Heart left ventricle (tissue), 13 donors: ENCODE measurements around the gene MAPK8IP1.

Experiments used
- POLR2A ChIP-seq, 2 donors: fragments of 450-650 bp; IDR thresholded peaks; one replicate each; pipeline ENCODE4 v1.6.1; 2017; ENCODE audit warnings: antibody characterized with exemption in 2 of 2, mild to moderate bottlenecking in 2 of 2, moderate library complexity in 2 of 2
- TF ChIP-seq, protein P1 (sequence below), 12 donors: fragments of 200-600 bp; sonication (generic) in 4 of 12; IDR thresholded peaks; one replicate each; pipeline versions ENCODE4 v1.5.0 to v1.8.0; 2018 to 2022; ENCODE audit warnings: antibody characterized with exemption in 12 of 12, mild to moderate bottlenecking in 5 of 12
- donor health status: ischemic (EF 13 %, LVEDD 7.1; RV severe dilation, severe dysfunction).
- donor health status: DM: no; HTN: yes; CAD: no.
- donor health status: DM: no; HTN: no; CAD: no.
- donor health status: ischemic (EF 25% LVEDD 6.9; RV normal size, moderate dysfunction).
- donor health status: ischemic (EF 25% LVEDD 5.7; RV mildly dilated, moderate dysfunction).
- donor health status: ischemic (EF 35%, LVEDD 5.7; RV mildly dilated, moderate dysfunction).
- donor health status: nonischemic (EF 11% LVEDD 7.7; RV severe dilation, severe dysfunction).
- donor health status: DM: yes; HTN: yes; CAD: no.
- donor health status: PGD.
- donor health status: ischemic (EF 29% LVEDD 5.4; RV normal size, mild dysfunction).
- donor health status: nonischemic (EF 23%, LVEDD 6.1; RV moderate dilation, normal function).

DNA sequence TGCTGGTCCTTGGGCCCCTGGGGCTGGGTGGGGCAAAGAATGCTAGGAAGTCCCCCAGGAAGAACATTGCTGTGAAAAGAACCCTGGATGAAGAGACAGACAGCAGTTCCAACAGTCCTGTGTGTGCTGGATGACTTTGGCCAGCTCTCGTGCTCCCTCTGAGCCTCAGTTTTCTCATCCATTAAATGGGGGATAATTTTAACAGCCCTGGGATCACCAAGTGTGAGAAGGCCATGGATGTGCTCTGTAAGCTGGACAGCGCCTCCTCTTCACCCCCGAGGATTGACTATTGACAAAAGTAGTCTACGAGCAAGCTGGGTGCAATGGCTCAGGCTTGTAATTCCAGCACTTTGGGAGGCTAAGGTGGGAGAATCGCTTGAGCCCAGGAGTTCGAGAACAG, 39.5 kb downstream of the MAPK8IP1 start:
- TF ChIP-seq, protein P1, sequence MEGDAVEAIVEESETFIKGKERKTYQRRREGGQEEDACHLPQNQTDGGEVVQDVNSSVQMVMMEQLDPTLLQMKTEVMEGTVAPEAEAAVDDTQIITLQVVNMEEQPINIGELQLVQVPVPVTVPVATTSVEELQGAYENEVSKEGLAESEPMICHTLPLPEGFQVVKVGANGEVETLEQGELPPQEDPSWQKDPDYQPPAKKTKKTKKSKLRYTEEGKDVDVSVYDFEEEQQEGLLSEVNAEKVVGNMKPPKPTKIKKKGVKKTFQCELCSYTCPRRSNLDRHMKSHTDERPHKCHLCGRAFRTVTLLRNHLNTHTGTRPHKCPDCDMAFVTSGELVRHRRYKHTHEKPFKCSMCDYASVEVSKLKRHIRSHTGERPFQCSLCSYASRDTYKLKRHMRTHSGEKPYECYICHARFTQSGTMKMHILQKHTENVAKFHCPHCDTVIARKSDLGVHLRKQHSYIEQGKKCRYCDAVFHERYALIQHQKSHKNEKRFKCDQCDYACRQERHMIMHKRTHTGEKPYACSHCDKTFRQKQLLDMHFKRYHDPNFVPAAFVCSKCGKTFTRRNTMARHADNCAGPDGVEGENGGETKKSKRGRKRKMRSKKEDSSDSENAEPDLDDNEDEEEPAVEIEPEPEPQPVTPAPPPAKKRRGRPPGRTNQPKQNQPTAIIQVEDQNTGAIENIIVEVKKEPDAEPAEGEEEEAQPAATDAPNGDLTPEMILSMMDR (IDR thresholded peaks at IDR 0.05) = no peak
- TF ChIP-seq POLR2A (IDR thresholded peaks at IDR 0.05) = no peak
